Neural cell (in vitro differentiated cells): ENCODE data around the gene DAD1.

Source experiments
- EP300 ChIP-seq: fragments of 450-650 bp; conservative IDR thresholded peaks from 2 replicates; pipeline ENCODE4 v1.6.1; 2014; ENCODE audit warnings: antibody characterized with exemption, mild to moderate bottlenecking, moderate library complexity; ENCODE audit not compliant: poor library complexity, severe bottlenecking
- EZH2 ChIP-seq: fragments of 200-600, 300-800 bp; shearing (Covaris generic), sonication (generic); IDR thresholded peaks from 2 replicates; pipeline ENCODE4 v1.6.1; 2014; ENCODE audit warnings: antibody characterized with exemption, low read length, borderline replicate concordance, mild to moderate bottlenecking; ENCODE audit not compliant: insufficient read depth, poor library complexity, severe bottlenecking
- POLR2AphosphoS5 ChIP-seq: IDR thresholded peaks from 2 replicates; pipeline ENCODE4 v1.6.1; 2012
- TAF1 ChIP-seq: IDR thresholded peaks from 2 replicates; pipeline ENCODE4 v1.6.1; 2012; ENCODE audit warnings: low read depth
- TF ChIP-seq, protein P1 (sequence below): fragments of 450-650 bp; IDR thresholded peaks from 2 replicates; pipeline ENCODE4 v1.5.1; 2014; ENCODE audit warnings: antibody characterized with exemption, mild to moderate bottlenecking, moderate library complexity; ENCODE audit not compliant: poor library complexity, severe bottlenecking
- TF ChIP-seq, protein P2 (sequence below): IDR thresholded peaks from 2 replicates; pipeline ENCODE4 v1.6.1; 2012; ENCODE audit warnings: borderline replicate concordance

DNA sequence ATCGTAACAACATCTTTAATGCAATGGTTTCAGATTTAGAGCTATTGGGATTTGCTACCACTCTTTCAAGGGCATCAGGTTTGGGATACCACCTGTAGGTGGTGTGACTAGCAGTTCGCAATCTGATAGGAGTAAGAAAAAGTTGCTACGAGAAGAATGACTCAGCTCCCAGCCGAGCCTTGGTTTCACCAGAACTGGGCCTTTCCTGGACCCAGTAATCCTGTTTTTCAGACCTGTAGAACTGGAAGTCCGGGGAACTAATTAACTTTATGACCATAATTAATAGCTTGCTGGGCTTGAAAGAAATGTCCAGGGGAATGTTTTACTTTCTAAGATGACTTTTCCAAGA, 9.8 kb upstream of the DAD1 start:
- TF ChIP-seq EZH2: no peak
- TF ChIP-seq, protein P1, sequence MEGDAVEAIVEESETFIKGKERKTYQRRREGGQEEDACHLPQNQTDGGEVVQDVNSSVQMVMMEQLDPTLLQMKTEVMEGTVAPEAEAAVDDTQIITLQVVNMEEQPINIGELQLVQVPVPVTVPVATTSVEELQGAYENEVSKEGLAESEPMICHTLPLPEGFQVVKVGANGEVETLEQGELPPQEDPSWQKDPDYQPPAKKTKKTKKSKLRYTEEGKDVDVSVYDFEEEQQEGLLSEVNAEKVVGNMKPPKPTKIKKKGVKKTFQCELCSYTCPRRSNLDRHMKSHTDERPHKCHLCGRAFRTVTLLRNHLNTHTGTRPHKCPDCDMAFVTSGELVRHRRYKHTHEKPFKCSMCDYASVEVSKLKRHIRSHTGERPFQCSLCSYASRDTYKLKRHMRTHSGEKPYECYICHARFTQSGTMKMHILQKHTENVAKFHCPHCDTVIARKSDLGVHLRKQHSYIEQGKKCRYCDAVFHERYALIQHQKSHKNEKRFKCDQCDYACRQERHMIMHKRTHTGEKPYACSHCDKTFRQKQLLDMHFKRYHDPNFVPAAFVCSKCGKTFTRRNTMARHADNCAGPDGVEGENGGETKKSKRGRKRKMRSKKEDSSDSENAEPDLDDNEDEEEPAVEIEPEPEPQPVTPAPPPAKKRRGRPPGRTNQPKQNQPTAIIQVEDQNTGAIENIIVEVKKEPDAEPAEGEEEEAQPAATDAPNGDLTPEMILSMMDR: no peak
- TF ChIP-seq TAF1: no peak
- no peak for TF ChIP-seq POLR2AphosphoS5
- TF ChIP-seq, protein P2, sequence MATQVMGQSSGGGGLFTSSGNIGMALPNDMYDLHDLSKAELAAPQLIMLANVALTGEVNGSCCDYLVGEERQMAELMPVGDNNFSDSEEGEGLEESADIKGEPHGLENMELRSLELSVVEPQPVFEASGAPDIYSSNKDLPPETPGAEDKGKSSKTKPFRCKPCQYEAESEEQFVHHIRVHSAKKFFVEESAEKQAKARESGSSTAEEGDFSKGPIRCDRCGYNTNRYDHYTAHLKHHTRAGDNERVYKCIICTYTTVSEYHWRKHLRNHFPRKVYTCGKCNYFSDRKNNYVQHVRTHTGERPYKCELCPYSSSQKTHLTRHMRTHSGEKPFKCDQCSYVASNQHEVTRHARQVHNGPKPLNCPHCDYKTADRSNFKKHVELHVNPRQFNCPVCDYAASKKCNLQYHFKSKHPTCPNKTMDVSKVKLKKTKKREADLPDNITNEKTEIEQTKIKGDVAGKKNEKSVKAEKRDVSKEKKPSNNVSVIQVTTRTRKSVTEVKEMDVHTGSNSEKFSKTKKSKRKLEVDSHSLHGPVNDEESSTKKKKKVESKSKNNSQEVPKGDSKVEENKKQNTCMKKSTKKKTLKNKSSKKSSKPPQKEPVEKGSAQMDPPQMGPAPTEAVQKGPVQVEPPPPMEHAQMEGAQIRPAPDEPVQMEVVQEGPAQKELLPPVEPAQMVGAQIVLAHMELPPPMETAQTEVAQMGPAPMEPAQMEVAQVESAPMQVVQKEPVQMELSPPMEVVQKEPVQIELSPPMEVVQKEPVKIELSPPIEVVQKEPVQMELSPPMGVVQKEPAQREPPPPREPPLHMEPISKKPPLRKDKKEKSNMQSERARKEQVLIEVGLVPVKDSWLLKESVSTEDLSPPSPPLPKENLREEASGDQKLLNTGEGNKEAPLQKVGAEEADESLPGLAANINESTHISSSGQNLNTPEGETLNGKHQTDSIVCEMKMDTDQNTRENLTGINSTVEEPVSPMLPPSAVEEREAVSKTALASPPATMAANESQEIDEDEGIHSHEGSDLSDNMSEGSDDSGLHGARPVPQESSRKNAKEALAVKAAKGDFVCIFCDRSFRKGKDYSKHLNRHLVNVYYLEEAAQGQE: no peak
- no peak for TF ChIP-seq EP300
